ENCODE data around the gene AAMP. TPM values are rescaled to one million over a fixed set of nuclear protein-coding genes. Genes with fewer than 3 reads are reported as not detected.

The AAMP gene
- total RNA-seq, 1 donor from 2014 or later: 116 TPM

GRCh38 chr2:218260166-218260565, 9.8 kb downstream of the AAMP start:
- DNase-seq (ENCODE audit: low read depth in 2 of 2): no peak

GRCh38 chr2:218259099-218259961, 10.6 kb downstream of the AAMP start:
- peak; percentile 40 to 76 for DNase-seq (ENCODE audit: low read depth in 2 of 2)

- peak; percentile 22 to 42 for DNase-seq (ENCODE audit: low read depth in 2 of 2)
These were observed 12.5 kb downstream of the AAMP start for GRCh38 chr2:218257390-218257981.

GRCh38 chr2:218256612-218257350, 13.2 kb downstream of the AAMP start:
- DNase-seq (ENCODE audit: low read depth in 2 of 2): no peak

GRCh38 chr2:218255446-218255845, 14.5 kb downstream of the AAMP start:
- no peak for DNase-seq (ENCODE audit: low read depth in 2 of 2)

GRCh38 chr2:218253232-218253625, 16.7 kb downstream of the AAMP start:
- no peak for DNase-seq (ENCODE audit: low read depth in 2 of 2)

- DNase-seq (ENCODE audit: low read depth in 2 of 2): no peak
These were observed 17.3 kb downstream of the AAMP start for GRCh38 chr2:218252509-218253231.

GRCh38 chr2:218249691-218250090, 20.2 kb downstream of the AAMP start:
- no peak for DNase-seq (ENCODE audit: low read depth in 2 of 2)

- no peak for DNase-seq (ENCODE audit: low read depth in 2 of 2)
These were observed 24.7 kb downstream of the AAMP start for GRCh38 chr2:218245214-218245613.

GRCh38 chr2:218244665-218245064, 25.3 kb downstream of the AAMP start:
- no peak for DNase-seq (ENCODE audit: low read depth in 2 of 2)

GRCh38 chr2:218244204-218244603, 25.7 kb downstream of the AAMP start:
- no peak for DNase-seq (ENCODE audit: low read depth in 2 of 2)

- DNase-seq (ENCODE audit: low read depth in 2 of 2): no peak
These were observed 31.1 kb downstream of the AAMP start for GRCh38 chr2:218238887-218239286.

GRCh38 chr2:218236829-218237228, 33.1 kb downstream of the AAMP start:
- no peak for DNase-seq (ENCODE audit: low read depth in 2 of 2)

GRCh38 chr2:218235017-218235416, 34.9 kb downstream of the AAMP start:
- DNase-seq (ENCODE audit: low read depth in 2 of 2): no peak

GRCh38 chr2:218234521-218234920, 35.4 kb downstream of the AAMP start:
- no peak for DNase-seq (ENCODE audit: low read depth in 2 of 2)

- DNase-seq (ENCODE audit: low read depth in 2 of 2): no peak
These were observed 36.4 kb downstream of the AAMP start for GRCh38 chr2:218233543-218233942.

- peak in 1 of 2 donors; percentile 42 for DNase-seq (ENCODE audit: low read depth in 2 of 2)
These were observed 39.1 kb downstream of the AAMP start for GRCh38 chr2:218230882-218231281.

- no peak for DNase-seq (ENCODE audit: low read depth in 2 of 2)
These were observed 40.1 kb downstream of the AAMP start for GRCh38 chr2:218229851-218230250.

GRCh38 chr2:218229239-218229638, 40.7 kb downstream of the AAMP start:
- DNase-seq (ENCODE audit: low read depth in 2 of 2): peak; percentile 69 to 86

- peak in 1 of 2 donors; percentile 16 for DNase-seq (ENCODE audit: low read depth in 2 of 2)
These were observed 41.4 kb downstream of the AAMP start for GRCh38 chr2:218228366-218229090.

- no peak for DNase-seq (ENCODE audit: low read depth in 2 of 2)
These were observed 43.0 kb downstream of the AAMP start for GRCh38 chr2:218226903-218227302.
